ENCODE data around the gene LYPD6B. TPM values are rescaled to one million over a fixed set of nuclear protein-coding genes. Genes with fewer than 3 reads are reported as not detected.

LYPD6B gene
- total RNA-seq, 1 experiment from 2014 or later: 0.37 TPM

DNA sequence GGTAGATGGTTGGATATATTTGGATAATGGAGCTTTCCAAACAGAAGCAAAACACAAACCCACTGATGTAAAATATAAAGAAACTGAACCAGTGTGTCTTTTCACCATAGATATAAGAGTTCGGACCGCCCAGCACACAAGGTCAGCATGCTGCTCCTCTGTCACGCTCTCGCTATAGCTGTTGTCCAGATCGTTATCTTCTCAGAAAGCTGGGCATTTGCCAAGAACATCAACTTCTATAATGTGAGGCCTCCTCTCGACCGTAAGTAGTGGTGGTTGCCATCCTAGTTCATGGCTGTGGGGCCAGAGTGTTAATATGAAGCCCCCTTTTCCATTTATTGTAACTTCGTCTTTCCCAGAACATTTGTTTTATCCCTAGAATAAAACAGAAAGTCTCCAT, 166.6 kb downstream of the LYPD6B start:
- no peak for DNase-seq (ENCODE audit: unreplicated experiment)
- ChIA-PET CTCF (interaction anchor here (1.1 kb wide), 1 partner anchor 187 kb away, joined by 3 read pairs; no protein-coding TSS in a partner anchor), POLR2A (interaction anchor here (0.7 kb wide), 1 partner anchor 13 kb away, joined by 3 read pairs; no protein-coding TSS in a partner anchor)
- no peaks in the 10 kb centered on the region for H3K9me3 Mint-ChIP-seq (ENCODE audit: unreplicated experiment)
- BruUV-seq (replicated peaks): no TSS peak
- H3K36me3 Mint-ChIP-seq (ENCODE audit: insufficient read depth, unreplicated experiment): no peaks in the 10 kb centered on the region
- TF ChIP-seq, protein P1, sequence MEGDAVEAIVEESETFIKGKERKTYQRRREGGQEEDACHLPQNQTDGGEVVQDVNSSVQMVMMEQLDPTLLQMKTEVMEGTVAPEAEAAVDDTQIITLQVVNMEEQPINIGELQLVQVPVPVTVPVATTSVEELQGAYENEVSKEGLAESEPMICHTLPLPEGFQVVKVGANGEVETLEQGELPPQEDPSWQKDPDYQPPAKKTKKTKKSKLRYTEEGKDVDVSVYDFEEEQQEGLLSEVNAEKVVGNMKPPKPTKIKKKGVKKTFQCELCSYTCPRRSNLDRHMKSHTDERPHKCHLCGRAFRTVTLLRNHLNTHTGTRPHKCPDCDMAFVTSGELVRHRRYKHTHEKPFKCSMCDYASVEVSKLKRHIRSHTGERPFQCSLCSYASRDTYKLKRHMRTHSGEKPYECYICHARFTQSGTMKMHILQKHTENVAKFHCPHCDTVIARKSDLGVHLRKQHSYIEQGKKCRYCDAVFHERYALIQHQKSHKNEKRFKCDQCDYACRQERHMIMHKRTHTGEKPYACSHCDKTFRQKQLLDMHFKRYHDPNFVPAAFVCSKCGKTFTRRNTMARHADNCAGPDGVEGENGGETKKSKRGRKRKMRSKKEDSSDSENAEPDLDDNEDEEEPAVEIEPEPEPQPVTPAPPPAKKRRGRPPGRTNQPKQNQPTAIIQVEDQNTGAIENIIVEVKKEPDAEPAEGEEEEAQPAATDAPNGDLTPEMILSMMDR (IDR thresholded peaks at IDR 0.05; ENCODE audit: unreplicated experiment): no peak
- H3K27me3 Mint-ChIP-seq (ENCODE audit: insufficient read depth, unreplicated experiment): no peaks in the 10 kb centered on the region
- intact Hi-C loops (cut with micrococcal nuclease): no loop called here
- peaks cover 6% of the 10 kb centered on the region for H3K4me1 Mint-ChIP-seq (ENCODE audit: insufficient read depth, unreplicated experiment)
- H3K27ac Mint-ChIP-seq (ENCODE audit: low read depth, unreplicated experiment): no peak overlapping the region
- H3K4me3 Mint-ChIP-seq (ENCODE audit: unreplicated experiment): no peak overlapping the region

DNA sequence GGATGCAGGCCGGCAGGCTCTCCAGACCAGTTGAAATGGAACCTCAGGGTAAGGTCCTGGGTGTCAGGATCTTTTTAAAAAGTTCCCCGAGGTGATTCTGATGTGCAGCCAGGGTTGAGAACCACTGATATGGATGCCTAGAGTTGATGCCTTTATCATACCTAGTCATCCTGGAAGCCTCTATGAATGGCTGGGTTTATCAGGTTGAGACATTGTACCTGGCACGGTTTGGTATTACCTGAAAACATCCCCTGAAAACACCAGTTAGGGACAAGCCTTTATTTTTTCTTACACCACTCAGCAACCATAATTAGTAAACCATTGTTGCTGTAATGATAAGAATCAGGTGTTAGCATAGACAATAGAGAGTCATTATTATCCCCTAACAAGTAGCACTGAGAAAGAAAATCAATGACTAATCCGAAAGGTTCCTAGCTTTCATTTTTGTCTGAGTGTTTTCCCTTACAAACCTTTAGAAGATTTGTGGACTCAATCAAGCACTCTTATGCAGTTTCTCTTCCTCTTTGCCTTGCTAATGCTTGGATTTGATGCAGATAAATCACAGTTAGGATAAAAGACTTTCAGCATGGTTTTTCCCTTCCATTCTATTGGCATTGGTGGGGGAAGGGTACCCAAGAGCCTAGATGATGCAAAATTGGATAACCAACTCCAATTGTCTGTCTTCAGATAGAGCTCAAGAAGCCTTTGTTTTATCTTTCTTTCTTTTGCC, 175.4 kb downstream of the LYPD6B start:
- ChIA-PET POLR2A (no interaction called here), CTCF (no interaction called here)
- Mint-ChIP-seq H3K36me3 (ENCODE audit: insufficient read depth, unreplicated experiment) (no peaks in the 10 kb centered on the region), H3K27me3 (ENCODE audit: insufficient read depth, unreplicated experiment) (no peaks in the 10 kb centered on the region), H3K4me1 (ENCODE audit: insufficient read depth, unreplicated experiment) (no peaks in the 10 kb centered on the region), H3K4me3 (ENCODE audit: unreplicated experiment) (no peak overlapping the region), H3K9me3 (ENCODE audit: unreplicated experiment) (no peaks in the 10 kb centered on the region), H3K27ac (ENCODE audit: low read depth, unreplicated experiment) (no peak overlapping the region)
- DNase-seq (ENCODE audit: unreplicated experiment): no peak
- intact Hi-C loops (cut with micrococcal nuclease): no loop called here
- no TSS peak for BruUV-seq (replicated peaks)
- TF ChIP-seq, protein P1 (IDR thresholded peaks at IDR 0.05; ENCODE audit: unreplicated experiment): no peak

DNA sequence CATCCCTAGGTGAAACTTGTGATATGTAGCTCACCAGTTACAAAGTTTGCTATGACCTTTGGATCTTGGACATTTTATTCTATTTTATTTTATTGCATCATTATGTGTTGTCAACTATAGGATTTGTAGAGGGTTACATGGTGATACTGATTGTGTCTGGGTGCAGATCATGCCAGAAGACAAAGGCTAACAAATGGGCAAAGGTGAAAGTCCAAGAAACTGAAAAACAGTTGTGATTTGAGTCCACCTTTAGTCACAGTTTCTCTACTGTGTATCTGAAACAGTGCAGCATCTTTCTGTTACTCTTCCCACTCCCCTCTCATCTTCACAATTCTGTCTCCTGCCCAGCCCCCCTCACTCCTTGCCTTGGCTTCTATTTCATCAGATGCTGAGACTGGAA, 180.0 kb downstream of the LYPD6B start:
- no peak overlapping the region for H3K27ac Mint-ChIP-seq (ENCODE audit: low read depth, unreplicated experiment)
- H3K36me3 Mint-ChIP-seq (ENCODE audit: insufficient read depth, unreplicated experiment): no peaks in the 10 kb centered on the region
- peaks cover 11% of the 10 kb centered on the region for H3K27me3 Mint-ChIP-seq (ENCODE audit: insufficient read depth, unreplicated experiment)
- ChIA-PET POLR2A (interaction anchor here (1.0 kb wide), 1 partner anchor 14 kb away, joined by 3 read pairs; no protein-coding TSS in a partner anchor), CTCF (interaction anchor here (0.6 kb wide), 1 partner anchor 170 kb away, joined by 4 read pairs; no protein-coding TSS in a partner anchor)
- no peak overlapping the region for H3K4me3 Mint-ChIP-seq (ENCODE audit: unreplicated experiment)
- H3K9me3 Mint-ChIP-seq (ENCODE audit: unreplicated experiment): no peaks in the 10 kb centered on the region
- TF ChIP-seq, protein P1 (IDR thresholded peaks at IDR 0.05; ENCODE audit: unreplicated experiment): no peak
- intact Hi-C loops (cut with micrococcal nuclease): no loop called here
- no TSS peak for BruUV-seq (replicated peaks)
- H3K4me1 Mint-ChIP-seq (ENCODE audit: insufficient read depth, unreplicated experiment): no peaks in the 10 kb centered on the region
- no peak for DNase-seq (ENCODE audit: unreplicated experiment)

DNA sequence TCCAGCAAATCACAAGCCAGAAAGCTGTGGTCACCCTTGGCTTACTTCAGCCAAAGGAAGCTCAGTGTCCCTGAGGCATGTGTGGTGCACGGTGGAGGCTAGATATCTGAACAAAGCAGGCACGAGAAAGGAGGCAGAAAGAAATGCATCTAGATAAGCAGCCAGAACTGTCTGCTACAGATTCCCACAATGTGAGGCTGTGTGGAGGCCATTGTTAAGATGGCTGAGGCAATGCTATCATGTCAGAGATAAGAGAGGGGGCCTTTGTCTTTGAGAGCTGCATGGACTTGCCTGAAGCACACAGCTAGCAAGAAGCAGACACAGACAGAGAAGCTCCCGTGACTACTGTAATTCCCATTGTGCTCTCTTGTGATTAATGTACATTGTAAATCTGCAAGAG, 181.4 kb downstream of the LYPD6B start:
- Mint-ChIP-seq H3K9me3 (ENCODE audit: unreplicated experiment) (no peaks in the 10 kb centered on the region), H3K27me3 (ENCODE audit: insufficient read depth, unreplicated experiment) (peaks cover 11% of the 10 kb centered on the region), H3K36me3 (ENCODE audit: insufficient read depth, unreplicated experiment) (no peaks in the 10 kb centered on the region), H3K27ac (ENCODE audit: low read depth, unreplicated experiment) (no peak overlapping the region), H3K4me3 (ENCODE audit: unreplicated experiment) (no peak overlapping the region), H3K4me1 (ENCODE audit: insufficient read depth, unreplicated experiment) (no peaks in the 10 kb centered on the region)
- TF ChIP-seq, protein P1 (IDR thresholded peaks at IDR 0.05; ENCODE audit: unreplicated experiment): no peak
- DNase-seq (ENCODE audit: unreplicated experiment): no peak
- CTCF ChIA-PET: interaction anchor here (0.5 to 0.8 kb wide), 2 partner anchors 32 to 405 kb away, joined by 3 to 4 read pairs; no protein-coding TSS in a partner anchor
- POLR2A ChIA-PET: no interaction called here
- intact Hi-C loops (cut with micrococcal nuclease): no loop called here
- no TSS peak for BruUV-seq (replicated peaks)

Data from MCF 10A (cell line).